Left ventricle myocardium inferior (tissue), 1 donor: ENCODE measurements around the gene RFTN1. TPM values are rescaled to one million over a fixed set of nuclear protein-coding genes. Genes with fewer than 3 reads are reported as not detected.

Source experiments
- DNase-seq: peaks from one replicate; pipeline ENCODE4 v3.0.0-alpha.2; 2020
- H3K27ac ChIP-seq: fragments of 200-600 bp; replicated peaks from 2 replicates; pipeline ENCODE4 v1.8.0; 2021
- H3K27me3 ChIP-seq: fragments of 200-600 bp; 2 replicates; pipeline ENCODE4 v1.8.0; 2021; ENCODE audit warnings: low read depth
- H3K36me3 ChIP-seq: fragments of 200-600 bp; 2 replicates; pipeline ENCODE4 v1.8.0; 2021
- H3K4me1 ChIP-seq: fragments of 200-600 bp; 2 replicates; pipeline ENCODE4 v1.8.0; 2021
- H3K4me3 ChIP-seq: fragments of 200-600 bp; 2 replicates; pipeline ENCODE4 v1.8.0; 2021; ENCODE audit warnings: mild to moderate bottlenecking, moderate library complexity
- H3K9me3 ChIP-seq: fragments of 200-600 bp; replicated peaks from 2 replicates; pipeline ENCODE4 v1.8.0; 2021
- intact Hi-C: fragments of 100-400 bp; cut with micrococcal nuclease; formaldehyde crosslinking; loops from one replicate; pipeline ENCODE4 v1.11.0; 2022
- total RNA-seq: library from RNA; stranded (reverse); fragmentation: NEBNext Ultra II Directional; extraction: Animal tissue kit (Norgen Biotek cat#: 25700); gene quantifications from one replicate; pipeline ENCODE4 v1.2.1, GENCODE V29; 2021
- TF ChIP-seq, protein P1 (sequence below): fragments of 200-600 bp; IDR thresholded peaks from 2 replicates; pipeline ENCODE4 v1.8.0; 2021; ENCODE audit warnings: antibody characterized with exemption, mild to moderate bottlenecking, borderline replicate concordance
- donor health status: DM: no; HTN: yes; CAD: no; lungs with severe emphysema.

RFTN1 gene
- total RNA-seq, 1 donor from 2014 or later, result 22.9 TPM

DNA sequence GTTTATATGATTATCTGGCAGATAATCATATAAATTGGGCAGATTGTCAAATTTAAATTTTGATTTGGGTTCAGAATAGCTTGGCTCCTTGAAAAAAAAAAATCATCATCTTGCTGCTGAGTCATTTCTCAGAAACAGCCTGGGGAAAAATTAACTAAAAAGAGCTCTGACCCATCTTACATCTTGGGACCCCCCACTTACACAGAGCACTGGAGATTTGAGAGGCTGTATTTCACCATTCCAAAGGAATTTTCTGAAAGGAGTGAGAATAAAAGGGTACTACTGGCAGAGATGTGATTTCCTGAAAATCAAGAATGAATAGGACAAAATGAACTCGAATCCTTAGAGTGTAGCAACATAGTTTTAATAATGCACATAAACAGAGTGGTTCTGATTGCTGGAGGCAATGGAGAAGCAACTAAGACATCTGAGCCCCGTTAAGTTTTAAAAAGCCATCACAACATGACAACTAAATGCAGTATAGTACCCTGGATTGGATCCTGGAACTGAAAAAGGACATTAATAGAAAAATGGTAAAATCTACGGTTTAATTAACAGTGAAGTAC, 97.5 kb downstream of the RFTN1 start:
- Histone ChIP-seq H3K27me3 (no peaks in the 10 kb centered on the region), H3K27ac (peak overlapping the region; percentile 34), H3K36me3 (no peaks in the 10 kb centered on the region), H3K9me3 (no peaks in the 10 kb centered on the region), H3K4me1 (peaks cover 81% of the 10 kb centered on the region), H3K4me3 (no peak overlapping the region)
- intact Hi-C loops, result no loop called here
- TF ChIP-seq, protein P1, sequence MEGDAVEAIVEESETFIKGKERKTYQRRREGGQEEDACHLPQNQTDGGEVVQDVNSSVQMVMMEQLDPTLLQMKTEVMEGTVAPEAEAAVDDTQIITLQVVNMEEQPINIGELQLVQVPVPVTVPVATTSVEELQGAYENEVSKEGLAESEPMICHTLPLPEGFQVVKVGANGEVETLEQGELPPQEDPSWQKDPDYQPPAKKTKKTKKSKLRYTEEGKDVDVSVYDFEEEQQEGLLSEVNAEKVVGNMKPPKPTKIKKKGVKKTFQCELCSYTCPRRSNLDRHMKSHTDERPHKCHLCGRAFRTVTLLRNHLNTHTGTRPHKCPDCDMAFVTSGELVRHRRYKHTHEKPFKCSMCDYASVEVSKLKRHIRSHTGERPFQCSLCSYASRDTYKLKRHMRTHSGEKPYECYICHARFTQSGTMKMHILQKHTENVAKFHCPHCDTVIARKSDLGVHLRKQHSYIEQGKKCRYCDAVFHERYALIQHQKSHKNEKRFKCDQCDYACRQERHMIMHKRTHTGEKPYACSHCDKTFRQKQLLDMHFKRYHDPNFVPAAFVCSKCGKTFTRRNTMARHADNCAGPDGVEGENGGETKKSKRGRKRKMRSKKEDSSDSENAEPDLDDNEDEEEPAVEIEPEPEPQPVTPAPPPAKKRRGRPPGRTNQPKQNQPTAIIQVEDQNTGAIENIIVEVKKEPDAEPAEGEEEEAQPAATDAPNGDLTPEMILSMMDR, result no peak
- no peak for DNase-seq

DNA sequence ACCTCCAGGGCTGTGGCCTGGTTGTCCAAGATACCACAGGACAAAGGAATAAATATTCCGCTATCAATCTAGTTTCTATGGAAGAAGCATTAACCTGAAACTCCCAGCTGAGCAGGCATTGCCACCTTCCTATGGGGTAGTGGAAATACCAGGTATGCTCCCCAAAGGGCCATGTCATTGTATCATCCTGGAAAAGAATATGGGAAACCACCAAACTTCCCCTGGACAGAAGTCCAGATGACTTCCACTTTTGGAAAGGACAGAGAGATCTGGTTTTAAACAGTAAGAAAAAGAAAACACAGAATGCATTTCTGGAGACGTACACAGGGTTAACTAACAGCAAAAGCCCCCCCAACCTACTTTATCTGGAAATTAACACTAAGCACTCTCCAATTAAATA, 100.2 kb downstream of the RFTN1 start:
- Histone ChIP-seq H3K9me3 (no peaks in the 10 kb centered on the region), H3K27ac (no peak overlapping the region), H3K36me3 (peaks cover 9% of the 10 kb centered on the region), H3K4me3 (no peak overlapping the region), H3K27me3 (no peaks in the 10 kb centered on the region), H3K4me1 (peaks cover 62% of the 10 kb centered on the region)
- intact Hi-C loops, result no loop called here
- TF ChIP-seq, protein P1, result no peak
- DNase-seq, result no peak

DNA sequence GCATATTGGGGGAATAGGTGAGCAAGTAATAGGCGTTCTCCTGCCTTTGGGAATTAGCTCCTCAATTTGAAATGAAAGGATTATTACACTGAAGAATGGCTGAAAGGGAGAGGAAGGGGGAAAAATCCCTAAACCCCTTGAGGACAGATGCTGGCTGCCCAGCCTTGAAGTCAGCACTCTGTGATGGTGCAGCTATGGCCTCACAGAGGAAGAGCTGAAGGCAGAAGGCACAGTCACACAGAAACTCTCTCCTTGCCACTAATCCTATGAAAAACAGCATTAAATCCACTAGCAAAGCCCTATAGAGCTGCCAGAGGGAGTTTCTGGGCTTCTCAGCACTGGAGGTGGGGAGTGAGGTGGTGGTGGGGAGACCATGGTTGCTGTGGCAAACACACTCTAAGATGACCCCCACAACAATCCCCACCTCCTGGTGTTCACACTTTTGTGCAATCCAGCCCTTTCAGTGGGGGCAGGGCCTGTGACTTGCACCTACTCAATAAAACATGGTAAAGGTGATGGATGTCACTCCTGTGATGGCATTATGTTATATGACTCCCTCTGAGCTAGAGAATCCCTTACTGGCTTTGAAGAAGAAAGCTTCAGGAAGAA, 101.2 kb downstream of the RFTN1 start:
- intact Hi-C loops, result no loop called here
- Histone ChIP-seq H3K36me3 (peaks cover 12% of the 10 kb centered on the region), H3K27me3 (no peaks in the 10 kb centered on the region), H3K27ac (no peak overlapping the region), H3K4me1 (peaks cover 53% of the 10 kb centered on the region), H3K4me3 (no peak overlapping the region), H3K9me3 (no peaks in the 10 kb centered on the region)
- TF ChIP-seq, protein P1, result no peak
- no peak for DNase-seq

DNA sequence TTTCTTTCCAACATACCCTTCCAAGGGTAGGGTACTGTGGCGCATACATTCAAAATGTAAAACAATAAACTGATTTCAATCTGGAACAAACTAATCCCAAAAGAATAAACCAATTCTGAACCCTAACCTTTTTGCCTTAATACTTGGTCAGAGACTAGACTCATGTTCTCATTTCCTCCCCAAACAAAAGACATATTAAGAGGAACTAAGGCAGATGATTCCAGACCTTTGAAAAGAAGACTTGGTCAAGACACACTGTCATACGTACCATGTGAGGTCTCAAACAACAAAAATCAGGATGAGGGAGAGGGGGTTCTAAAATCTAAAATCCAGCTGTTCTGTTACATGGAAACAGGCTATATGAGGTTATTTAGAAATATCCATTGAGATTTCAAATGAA, 102.1 kb downstream of the RFTN1 start:
- intact Hi-C loops, result no loop called here
- peaks cover 54% of the 10 kb centered on the region for H3K4me1 ChIP-seq
- no peak overlapping the region for H3K27ac ChIP-seq
- no peaks in the 10 kb centered on the region for H3K27me3 ChIP-seq
- H3K4me3 ChIP-seq, result no peak overlapping the region
- no peaks in the 10 kb centered on the region for H3K9me3 ChIP-seq
- no peak for DNase-seq
- TF ChIP-seq, protein P1, result no peak
- peaks cover 12% of the 10 kb centered on the region for H3K36me3 ChIP-seq

DNA sequence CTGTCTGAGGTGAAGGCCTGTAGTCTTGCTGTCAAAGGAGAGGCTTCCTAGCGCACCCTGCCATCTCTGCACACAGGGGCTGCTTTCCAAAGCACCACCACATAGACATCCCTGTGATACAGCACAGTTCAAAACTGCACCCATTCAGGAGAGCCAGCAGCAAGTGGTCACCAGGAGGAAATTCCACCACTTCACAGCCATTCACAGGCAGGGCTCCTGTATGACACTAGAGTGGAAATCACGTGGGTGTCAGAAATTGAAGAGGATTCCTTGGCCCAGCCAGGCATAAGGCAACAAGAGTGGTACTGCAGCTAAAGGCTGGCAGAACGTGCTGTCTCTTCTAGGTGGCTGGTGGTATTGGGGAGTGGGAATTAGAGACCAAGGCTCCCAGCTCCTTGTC, 102.8 kb downstream of the RFTN1 start:
- Histone ChIP-seq H3K9me3 (no peaks in the 10 kb centered on the region), H3K27ac (no peak overlapping the region), H3K36me3 (peaks cover 12% of the 10 kb centered on the region), H3K27me3 (no peaks in the 10 kb centered on the region), H3K4me3 (no peak overlapping the region), H3K4me1 (peaks cover 46% of the 10 kb centered on the region)
- intact Hi-C loops, result no loop called here
- TF ChIP-seq, protein P1, result no peak
- no peak for DNase-seq
